Measurements from ENCODE around the gene INTS12.

DNA sequence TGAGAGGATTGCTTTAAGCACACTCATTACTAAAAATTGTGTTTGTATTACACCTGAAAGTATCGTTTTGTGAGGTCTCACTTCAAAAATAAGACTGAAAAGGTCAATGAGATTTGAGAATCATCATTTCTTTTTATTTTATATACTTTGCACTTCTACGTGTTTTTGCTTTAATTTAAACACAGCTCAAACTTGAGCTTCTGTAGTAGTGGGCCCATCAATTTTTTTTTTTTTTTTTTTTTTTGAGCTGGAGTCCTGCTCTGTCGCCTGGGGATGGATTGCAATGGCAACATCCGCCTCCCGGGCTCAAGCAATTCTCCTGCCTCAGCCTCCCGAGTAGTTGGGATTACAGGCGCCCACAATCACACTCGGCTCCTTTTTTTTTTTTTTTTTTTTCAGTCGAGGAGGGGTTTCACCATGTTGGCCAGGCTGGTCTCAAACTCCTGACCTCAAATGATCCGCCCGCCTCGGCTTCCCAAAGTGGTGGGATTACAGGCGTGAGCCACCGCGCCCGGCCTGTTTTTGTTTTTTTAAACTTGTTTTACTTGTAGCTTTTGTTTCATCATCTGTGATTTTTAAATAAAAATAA lies 1.6 kb upstream of the INTS12 start:
- TF ChIP-seq, protein P1, sequence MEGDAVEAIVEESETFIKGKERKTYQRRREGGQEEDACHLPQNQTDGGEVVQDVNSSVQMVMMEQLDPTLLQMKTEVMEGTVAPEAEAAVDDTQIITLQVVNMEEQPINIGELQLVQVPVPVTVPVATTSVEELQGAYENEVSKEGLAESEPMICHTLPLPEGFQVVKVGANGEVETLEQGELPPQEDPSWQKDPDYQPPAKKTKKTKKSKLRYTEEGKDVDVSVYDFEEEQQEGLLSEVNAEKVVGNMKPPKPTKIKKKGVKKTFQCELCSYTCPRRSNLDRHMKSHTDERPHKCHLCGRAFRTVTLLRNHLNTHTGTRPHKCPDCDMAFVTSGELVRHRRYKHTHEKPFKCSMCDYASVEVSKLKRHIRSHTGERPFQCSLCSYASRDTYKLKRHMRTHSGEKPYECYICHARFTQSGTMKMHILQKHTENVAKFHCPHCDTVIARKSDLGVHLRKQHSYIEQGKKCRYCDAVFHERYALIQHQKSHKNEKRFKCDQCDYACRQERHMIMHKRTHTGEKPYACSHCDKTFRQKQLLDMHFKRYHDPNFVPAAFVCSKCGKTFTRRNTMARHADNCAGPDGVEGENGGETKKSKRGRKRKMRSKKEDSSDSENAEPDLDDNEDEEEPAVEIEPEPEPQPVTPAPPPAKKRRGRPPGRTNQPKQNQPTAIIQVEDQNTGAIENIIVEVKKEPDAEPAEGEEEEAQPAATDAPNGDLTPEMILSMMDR (IDR thresholded peaks at IDR 0.05) = no peak
- no peak for TF ChIP-seq POLR2A (IDR thresholded peaks at IDR 0.05)

All from esophagus squamous epithelium (tissue), 4 donors.